IPS-NIHi11 (cell line): ENCODE results near the gene MTHFSD.

Experiments used
- DNase-seq: peaks from one replicate; pipeline ENCODE4 v3.0.0; 2012; ENCODE audit warnings: mixed read lengths, low spot score

Gene MTHFSD

GRCh38 chr16:86570558-86571529 lies 15.8 kb upstream of the MTHFSD start:
- no peak for DNase-seq

- no peak for DNase-seq
Measured at GRCh38 chr16:86569701-86570447, 14.8 kb upstream of the MTHFSD start.

- DNase-seq: no peak
Measured at GRCh38 chr16:86568677-86569623, 13.9 kb upstream of the MTHFSD start.

GRCh38 chr16:86567701-86568581 lies 12.9 kb upstream of the MTHFSD start:
- DNase-seq: peak; percentile 52

- DNase-seq: peak; percentile 53
Measured at GRCh38 chr16:86566966-86567700, 12.1 kb upstream of the MTHFSD start.

- DNase-seq: peak; percentile 82
Measured at GRCh38 chr16:86566601-86566965, 11.5 kb upstream of the MTHFSD start, which contains the start of gene FOXC2. FOXC2 (plus strand) TSS chr16:86566829; CDS start chr16:86567336, 507 bp downstream.

GRCh38 chr16:86565644-86566511 lies 10.8 kb upstream of the MTHFSD start:
- DNase-seq: no peak

GRCh38 chr16:86565181-86565631 lies 10.2 kb upstream of the MTHFSD start:
- DNase-seq: no peak

- DNase-seq: peak; percentile 76
Measured at GRCh38 chr16:86563469-86564345, 8.7 kb upstream of the MTHFSD start.

GRCh38 chr16:86562356-86562755 lies 7.3 kb upstream of the MTHFSD start:
- DNase-seq: no peak

- no peak for DNase-seq
Measured at GRCh38 chr16:86559802-86560305, 4.8 kb upstream of the MTHFSD start.

- DNase-seq: no peak
Measured at GRCh38 chr16:86558355-86559193, 3.5 kb upstream of the MTHFSD start.

- DNase-seq: no peak
Measured at GRCh38 chr16:86557587-86557986, 2.6 kb upstream of the MTHFSD start.

GRCh38 chr16:86556576-86556975 lies 1.5 kb upstream of the MTHFSD start:
- no peak for DNase-seq

- no peak for DNase-seq
Measured at GRCh38 chr16:86555704-86556075, 655 bp upstream of the MTHFSD start.

GRCh38 chr16:86554599-86554916 lies 477 bp downstream of the MTHFSD start:
- DNase-seq: no peak

GRCh38 chr16:86553356-86553755 lies 1.7 kb downstream of the MTHFSD start:
- DNase-seq: no peak
